K562 (cell line): Measurements from ENCODE around the gene VMP1.

Source experiments
- CXXC5 ChIP-seq: fragments of 250-450 bp; sonication (Bioruptor Pico); IDR thresholded peaks from 2 replicates; pipeline ENCODE4 v1.8.0; 2022; ENCODE audit warnings: inconsistent platforms, mild to moderate bottlenecking, moderate library complexity
- SREBF2 ChIP-seq: sonication (generic); formaldehyde crosslinking; IDR thresholded peaks from 2 replicates; pipeline ENCODE4 v1.4.0; 2020; ENCODE audit warnings: mild to moderate bottlenecking, missing genetic modification reagents

DNA sequence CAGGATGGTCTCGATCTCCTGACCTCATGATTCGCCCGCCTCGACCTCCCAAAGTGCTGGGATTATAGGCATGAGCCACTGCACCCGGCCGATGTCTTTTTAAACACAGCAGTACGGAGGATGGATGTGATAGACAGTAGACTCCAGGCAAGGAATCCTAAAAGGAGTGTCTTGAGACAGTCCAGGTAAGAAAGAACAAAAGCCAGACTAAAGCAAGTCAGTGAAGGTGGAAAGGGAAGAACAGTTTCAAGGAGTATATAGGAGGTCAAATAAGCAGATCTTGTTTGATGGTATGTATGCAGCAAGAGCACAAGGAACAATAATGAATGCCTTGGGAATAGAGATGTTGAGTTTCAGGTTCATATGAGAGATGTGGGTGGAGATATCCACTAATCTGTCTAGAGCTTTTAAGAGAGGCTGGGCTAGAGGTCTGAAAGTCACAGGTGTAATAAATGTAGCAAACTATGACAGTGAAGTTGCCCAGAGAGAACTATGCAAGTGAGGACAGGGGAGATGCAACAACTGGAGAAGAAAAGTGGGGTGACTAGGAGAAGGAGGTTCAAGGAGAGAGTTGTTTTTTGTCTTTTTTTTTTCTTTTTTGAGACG lies 180.8 kb downstream of the VMP1 start:
- TF ChIP-seq CXXC5 (CRISPR knock-in tag) (no peak), SREBF2 (CRISPR knock-in tag) (no peak)
